ENCODE measurements around the gene FOXP1. TPM values are rescaled to one million over a fixed set of nuclear protein-coding genes. Genes with fewer than 3 reads are reported as not detected.
A peak's percentile ranks its signal among the peaks of the same experiment; 100 is the strongest.

Gene FOXP1
- total RNA-seq, 2 experiments from 2014 or later: 178 TPM

DNA sequence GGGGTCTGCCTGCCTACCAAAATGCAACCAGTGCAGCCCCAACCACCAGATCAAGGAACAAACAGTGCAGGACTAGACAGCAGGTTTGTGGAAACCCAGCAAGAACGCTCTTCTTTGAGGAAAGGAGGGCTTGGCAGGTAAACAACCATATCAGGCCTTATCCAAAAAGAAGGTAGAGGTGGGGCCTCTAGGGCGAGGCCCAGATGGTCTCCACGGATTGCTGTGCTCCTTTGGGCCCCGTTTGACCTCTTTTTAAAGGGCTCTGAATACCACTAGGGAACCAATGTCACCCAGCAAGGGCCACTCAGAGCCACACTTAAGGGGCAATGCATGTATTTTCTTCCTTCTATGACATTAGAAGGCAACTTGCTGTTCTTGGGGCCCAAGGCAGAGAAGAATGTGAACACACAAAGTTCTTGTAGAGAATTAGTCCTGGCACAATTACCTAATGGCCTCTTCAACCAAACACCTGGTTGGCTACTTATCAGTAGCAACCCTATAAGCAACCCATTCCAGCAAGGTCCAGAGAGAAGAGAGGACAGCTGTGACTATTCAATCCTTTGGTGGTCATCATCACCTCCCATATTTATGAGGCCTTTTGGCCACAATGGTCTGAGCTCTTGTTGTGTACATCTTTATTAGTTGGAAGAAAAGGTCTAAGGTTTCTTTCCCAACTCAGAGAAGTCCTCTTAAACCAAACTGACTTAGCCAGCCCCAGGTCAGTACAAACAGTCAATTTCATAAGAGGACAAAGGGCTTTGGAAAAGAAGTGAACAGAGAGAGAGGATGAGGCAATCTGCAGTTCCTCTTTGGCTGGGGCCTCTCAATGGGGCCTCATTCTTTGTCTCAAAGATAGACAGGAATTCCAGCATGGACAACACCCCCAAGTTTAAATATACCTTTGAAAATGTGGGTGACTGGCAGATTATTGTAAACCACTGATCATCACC, 36.0 kb downstream of the FOXP1 start:
- H3K4me1 Mint-ChIP-seq: peaks cover 1% of the 10 kb centered on the region
- no peaks in the 10 kb centered on the region for H3K9me3 Mint-ChIP-seq
- H3K4me3 Mint-ChIP-seq: no peak overlapping the region
- no peaks in the 10 kb centered on the region for H3K27me3 Mint-ChIP-seq
- no peak for ATAC-seq (ENCODE audit: low read depth)
- POLR2A ChIA-PET: no interaction called here
- H3K36me3 Mint-ChIP-seq: peaks cover 4% of the 10 kb centered on the region
- no peak overlapping the region for H3K27ac Mint-ChIP-seq
- DNase-seq: no peak

GRCh38 chr3:71546821-71547220, 36.7 kb downstream of the FOXP1 start:
- no peak overlapping the region for H3K27ac Mint-ChIP-seq
- H3K36me3 Mint-ChIP-seq: peaks cover 4% of the 10 kb centered on the region
- no peaks in the 10 kb centered on the region for H3K27me3 Mint-ChIP-seq
- no peak overlapping the region for H3K4me3 Mint-ChIP-seq
- H3K9me3 Mint-ChIP-seq: no peaks in the 10 kb centered on the region
- ATAC-seq (ENCODE audit: low read depth) (no peak), DNase-seq (no peak)
- H3K4me1 Mint-ChIP-seq: peaks cover 4% of the 10 kb centered on the region
- POLR2A ChIA-PET: no interaction called here

- H3K27ac Mint-ChIP-seq: no peak overlapping the region
- H3K4me3 Mint-ChIP-seq: no peak overlapping the region
- H3K4me1 Mint-ChIP-seq: peaks cover 4% of the 10 kb centered on the region
- no peak for ATAC-seq (ENCODE audit: low read depth)
- POLR2A ChIA-PET: interaction anchor here (1.1 kb wide), 1 partner anchor 38 kb away, joined by 3 read pairs; the partner anchor contains the start of gene FOXP1
- H3K27me3 Mint-ChIP-seq: no peaks in the 10 kb centered on the region
- no peak for DNase-seq
- H3K9me3 Mint-ChIP-seq: no peaks in the 10 kb centered on the region
- peaks cover 5% of the 10 kb centered on the region for H3K36me3 Mint-ChIP-seq
Observed at GRCh38 chr3:71545330-71545729, 38.2 kb downstream of the FOXP1 start.

GRCh38 chr3:71543371-71544016, 40.0 kb downstream of the FOXP1 start:
- no peak overlapping the region for H3K4me3 Mint-ChIP-seq
- no peak for DNase-seq

GRCh38 chr3:71542521-71543370, 40.8 kb downstream of the FOXP1 start:
- Mint-ChIP-seq H3K4me1 (peaks cover 4% of the 10 kb centered on the region), H3K27ac (no peak overlapping the region), H3K36me3 (peaks cover 7% of the 10 kb centered on the region), H3K27me3 (no peaks in the 10 kb centered on the region), H3K4me3 (no peak overlapping the region), H3K9me3 (no peaks in the 10 kb centered on the region)
- ATAC-seq (ENCODE audit: low read depth) (no peak), DNase-seq (no peak)
- POLR2A ChIA-PET: no interaction called here

More at GRCh38 chr3:71543371-71544016, 40.0 kb downstream of the FOXP1 start:
- no peaks in the 10 kb centered on the region for H3K27me3 Mint-ChIP-seq
- POLR2A ChIA-PET: interaction anchor here (0.6 kb wide), 1 partner anchor 412 kb away, joined by 6 read pairs; no protein-coding TSS in a partner anchor
- peaks cover 4% of the 10 kb centered on the region for H3K4me1 Mint-ChIP-seq
- no peak overlapping the region for H3K27ac Mint-ChIP-seq
- ATAC-seq (ENCODE audit: low read depth): no peak
- peaks cover 7% of the 10 kb centered on the region for H3K36me3 Mint-ChIP-seq
- no peaks in the 10 kb centered on the region for H3K9me3 Mint-ChIP-seq

- no peak for ATAC-seq (ENCODE audit: low read depth)
- peaks cover 4% of the 10 kb centered on the region for H3K4me1 Mint-ChIP-seq
- POLR2A ChIA-PET: no interaction called here
- no peak overlapping the region for H3K4me3 Mint-ChIP-seq
- no peak overlapping the region for H3K27ac Mint-ChIP-seq
- no peaks in the 10 kb centered on the region for H3K27me3 Mint-ChIP-seq
- no peak for DNase-seq
- H3K9me3 Mint-ChIP-seq: no peaks in the 10 kb centered on the region
- peaks cover 7% of the 10 kb centered on the region for H3K36me3 Mint-ChIP-seq
Observed at GRCh38 chr3:71541313-71541712, 42.2 kb downstream of the FOXP1 start.

- Mint-ChIP-seq H3K27ac (no peak overlapping the region), H3K4me1 (peaks cover 2% of the 10 kb centered on the region), H3K4me3 (no peak overlapping the region), H3K27me3 (no peaks in the 10 kb centered on the region), H3K9me3 (peaks cover 1% of the 10 kb centered on the region), H3K36me3 (peaks cover 16% of the 10 kb centered on the region)
- ATAC-seq (ENCODE audit: low read depth) (no peak), DNase-seq (no peak)
- POLR2A ChIA-PET: no interaction called here
Observed at GRCh38 chr3:71537211-71537611, 46.3 kb downstream of the FOXP1 start.

DNA sequence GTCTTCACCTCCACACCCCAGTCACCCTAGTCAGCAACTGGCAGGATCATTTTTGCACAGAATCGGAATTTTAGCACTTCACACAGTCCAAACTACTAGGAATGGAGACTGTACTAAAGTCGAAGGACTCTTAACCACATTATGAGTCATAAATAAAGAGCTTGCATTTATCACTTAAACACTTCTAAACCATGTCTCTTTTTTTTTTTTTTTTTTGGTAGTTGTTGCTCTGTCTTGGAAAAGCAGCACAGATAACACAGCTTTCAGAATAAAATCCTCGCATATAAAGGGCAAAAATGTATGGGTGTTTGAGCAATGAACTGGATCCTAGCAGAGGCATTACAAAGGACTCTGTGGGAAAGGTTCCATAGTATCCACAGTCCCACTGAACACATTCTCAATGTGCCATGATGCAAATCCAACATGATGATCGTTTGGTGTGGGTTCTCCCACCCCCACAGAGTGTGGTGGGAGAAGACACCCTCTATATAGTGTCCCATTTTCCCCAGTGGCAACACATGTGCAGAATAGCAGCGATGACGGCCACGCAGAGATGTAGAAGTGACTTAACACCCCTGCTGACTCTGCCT, 47.1 kb downstream of the FOXP1 start:
- ATAC-seq (ENCODE audit: low read depth) (no peak), DNase-seq (no peak)
- no peaks in the 10 kb centered on the region for H3K27me3 Mint-ChIP-seq
- no peak overlapping the region for H3K27ac Mint-ChIP-seq
- peaks cover 2% of the 10 kb centered on the region for H3K4me1 Mint-ChIP-seq
- POLR2A ChIA-PET: interaction anchor here (0.9 kb wide), 1 partner anchor 21 kb away, joined by 3 read pairs; no protein-coding TSS in a partner anchor
- no peak overlapping the region for H3K4me3 Mint-ChIP-seq
- peaks cover 1% of the 10 kb centered on the region for H3K9me3 Mint-ChIP-seq
- H3K36me3 Mint-ChIP-seq: peaks cover 22% of the 10 kb centered on the region

DNA sequence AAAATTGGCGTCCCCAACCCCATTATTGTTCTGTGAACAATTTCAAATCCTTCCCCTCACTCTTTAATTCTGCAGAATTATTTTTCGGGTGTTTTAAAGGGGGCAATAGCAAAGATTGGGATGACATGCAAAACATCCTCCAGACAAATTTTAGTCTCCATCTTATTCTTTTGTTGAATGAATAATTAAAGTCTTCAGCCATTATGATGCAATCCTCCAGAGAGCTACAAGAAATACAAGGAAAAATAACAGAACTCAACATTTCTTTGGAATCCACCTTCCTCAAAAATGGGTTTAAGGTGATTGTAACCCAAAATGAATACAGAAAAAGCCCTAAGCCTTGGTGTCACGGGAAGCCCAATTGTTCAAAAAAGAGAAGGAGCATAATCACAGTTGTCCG, 49.9 kb downstream of the FOXP1 start:
- ATAC-seq (ENCODE audit: low read depth): no peak

DNA sequence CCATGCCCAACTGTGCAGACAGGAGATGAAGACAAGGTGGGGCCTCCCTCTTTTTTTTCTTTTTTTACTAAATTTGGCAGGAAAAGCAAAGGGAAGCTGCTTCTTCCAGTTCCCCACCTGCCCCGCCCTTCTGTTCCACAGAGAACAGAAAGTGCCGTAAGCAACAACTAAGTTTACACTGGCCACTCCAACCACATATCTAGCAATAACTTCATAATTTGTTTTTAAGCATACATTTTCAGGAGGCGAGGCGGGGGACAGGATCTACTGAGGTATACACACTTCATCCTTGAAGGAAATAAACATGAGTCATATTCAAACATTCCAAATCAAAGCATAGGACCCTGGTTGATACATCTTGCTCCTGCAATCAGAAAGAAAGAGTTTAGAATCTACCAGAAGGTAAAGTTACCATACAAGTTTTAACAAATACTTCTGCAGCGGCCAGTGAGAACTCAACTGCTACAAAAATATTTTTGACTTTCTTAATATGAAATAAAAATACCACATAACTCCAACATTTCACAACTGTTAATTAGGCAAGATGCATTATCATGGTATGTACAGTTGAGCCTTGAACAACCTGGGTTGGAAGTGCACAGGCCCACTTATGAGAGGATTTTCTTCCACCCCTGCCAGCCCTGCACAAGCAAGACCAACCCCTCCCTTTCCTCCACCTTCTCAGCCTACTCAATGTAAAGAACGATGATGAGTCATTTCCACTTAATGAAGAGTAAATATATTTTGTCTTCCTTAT, 50.7 kb downstream of the FOXP1 start:
- Mint-ChIP-seq H3K9me3 (peaks cover 1% of the 10 kb centered on the region), H3K27ac (no peak overlapping the region)

More for the DNA sequence above, 49.9 kb downstream of the FOXP1 start:
- POLR2A ChIA-PET: no interaction called here
- H3K27ac Mint-ChIP-seq: no peak overlapping the region
- no peak overlapping the region for H3K4me3 Mint-ChIP-seq
- no peaks in the 10 kb centered on the region for H3K27me3 Mint-ChIP-seq
- H3K36me3 Mint-ChIP-seq: peaks cover 17% of the 10 kb centered on the region
- no peak for DNase-seq
- peaks cover 13% of the 10 kb centered on the region for H3K4me1 Mint-ChIP-seq
- peaks cover 1% of the 10 kb centered on the region for H3K9me3 Mint-ChIP-seq

GRCh38 chr3:71530903-71531530, 52.5 kb downstream of the FOXP1 start:
- no peak for ATAC-seq (ENCODE audit: low read depth)

More for the DNA sequence above, 50.7 kb downstream of the FOXP1 start:
- Mint-ChIP-seq H3K27me3 (no peaks in the 10 kb centered on the region), H3K36me3 (peaks cover 17% of the 10 kb centered on the region), H3K4me1 (peaks cover 17% of the 10 kb centered on the region), H3K4me3 (no peak overlapping the region)
- ATAC-seq (ENCODE audit: low read depth): no peak
- DNase-seq: no peak
- POLR2A ChIA-PET: no interaction called here

DNA sequence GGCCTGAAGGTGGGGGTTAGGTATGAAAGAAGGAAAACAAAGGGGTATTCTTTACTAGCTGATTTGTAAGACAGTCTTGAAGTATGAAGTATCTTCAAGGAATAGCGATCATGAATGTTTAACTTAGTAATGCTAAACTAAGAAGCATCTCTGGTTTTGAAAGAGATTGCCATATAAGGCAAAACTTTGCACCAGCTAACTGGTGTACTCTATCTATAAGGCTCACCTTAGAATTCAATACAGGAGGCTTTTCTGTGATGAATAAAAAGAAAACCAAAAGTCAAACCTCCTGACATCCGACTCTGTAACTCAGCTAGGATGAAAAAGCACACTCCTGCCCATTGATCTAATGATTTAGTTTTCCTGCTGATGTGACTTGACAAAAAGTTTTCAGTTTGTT, 54.7 kb downstream of the FOXP1 start:
- Mint-ChIP-seq H3K9me3 (peaks cover 1% of the 10 kb centered on the region), H3K4me1 (peaks cover 18% of the 10 kb centered on the region), H3K36me3 (peaks cover 21% of the 10 kb centered on the region), H3K4me3 (peak overlapping the region; percentile 33), H3K27me3 (no peaks in the 10 kb centered on the region), H3K27ac (peak overlapping the region; percentile 60)
- ATAC-seq (ENCODE audit: low read depth) (peak; percentile 65), DNase-seq (no peak)
- POLR2A ChIA-PET: no interaction called here

More at GRCh38 chr3:71530903-71531530, 52.5 kb downstream of the FOXP1 start:
- H3K9me3 Mint-ChIP-seq: peaks cover 1% of the 10 kb centered on the region
- H3K36me3 Mint-ChIP-seq: peaks cover 20% of the 10 kb centered on the region
- H3K4me1 Mint-ChIP-seq: peaks cover 18% of the 10 kb centered on the region
- DNase-seq: no peak
- POLR2A ChIA-PET: no interaction called here
- no peak overlapping the region for H3K4me3 Mint-ChIP-seq
- H3K27me3 Mint-ChIP-seq: no peaks in the 10 kb centered on the region
- H3K27ac Mint-ChIP-seq: no peak overlapping the region
